Measurements from ENCODE around the gene TRIM2.

GRCh38 chr4:153179100-153179499, 25.1 kb upstream of the TRIM2 start:
- TF ChIP-seq CTCF (IDR thresholded peaks at IDR 0.05) = no peak
- no peak for TF ChIP-seq POLR2A (IDR thresholded peaks at IDR 0.05)

Measured in prostate gland (tissue), 2 donors.